ENCODE results near the gene DALRD3.

Gene DALRD3, protein sequence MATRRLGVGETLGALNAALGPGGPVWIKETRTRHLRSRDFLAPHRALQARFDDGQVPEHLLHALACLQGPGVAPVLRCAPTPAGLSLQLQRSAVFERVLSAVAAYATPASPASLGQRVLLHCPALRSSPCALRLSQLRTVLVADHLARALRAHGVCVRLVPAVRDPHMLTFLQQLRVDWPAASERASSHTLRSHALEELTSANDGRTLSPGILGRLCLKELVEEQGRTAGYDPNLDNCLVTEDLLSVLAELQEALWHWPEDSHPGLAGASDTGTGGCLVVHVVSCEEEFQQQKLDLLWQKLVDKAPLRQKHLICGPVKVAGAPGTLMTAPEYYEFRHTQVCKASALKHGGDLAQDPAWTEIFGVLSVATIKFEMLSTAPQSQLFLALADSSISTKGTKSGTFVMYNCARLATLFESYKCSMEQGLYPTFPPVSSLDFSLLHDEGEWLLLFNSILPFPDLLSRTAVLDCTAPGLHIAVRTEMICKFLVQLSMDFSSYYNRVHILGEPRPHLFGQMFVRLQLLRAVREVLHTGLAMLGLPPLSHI

DNA sequence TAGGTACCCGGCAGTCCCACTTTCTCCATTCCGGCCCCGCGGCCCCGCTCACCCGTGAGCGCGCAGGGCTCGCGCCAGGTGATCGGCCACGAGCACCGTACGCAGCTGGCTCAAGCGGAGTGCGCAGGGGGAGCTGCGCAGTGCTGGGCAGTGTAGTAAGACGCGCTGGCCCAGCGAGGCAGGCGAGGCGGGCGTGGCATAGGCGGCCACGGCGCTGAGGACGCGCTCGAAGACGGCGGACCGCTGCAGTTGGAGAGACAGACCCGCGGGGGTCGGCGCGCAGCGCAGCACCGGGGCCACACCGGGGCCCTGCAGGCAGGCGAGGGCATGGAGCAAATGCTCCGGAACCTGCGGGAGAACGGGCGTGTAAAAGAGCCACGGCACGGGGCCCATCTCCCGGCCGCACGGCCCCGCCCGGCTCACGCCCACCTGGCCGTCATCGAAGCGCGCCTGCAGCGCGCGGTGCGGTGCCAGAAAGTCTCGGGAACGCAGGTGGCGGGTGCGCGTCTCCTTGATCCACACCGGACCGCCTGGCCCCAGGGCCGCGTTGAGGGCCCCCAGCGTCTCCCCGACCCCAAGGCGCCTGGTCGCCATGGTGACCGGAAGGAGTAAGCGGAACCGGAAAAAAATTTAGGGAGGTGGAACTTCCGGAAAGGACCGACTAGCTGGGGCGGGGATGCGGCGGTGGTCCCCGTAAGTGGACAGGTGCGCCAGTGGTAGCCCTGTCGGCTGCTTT is at the start of gene DALRD3:
Gene DALRD3, minus strand, starts transcription at position 610 of the 736 bp plus-strand sequence. Its CDS starts 16 bp downstream, at position 594.
- peak; percentile 38 for DNase-seq

DNA sequence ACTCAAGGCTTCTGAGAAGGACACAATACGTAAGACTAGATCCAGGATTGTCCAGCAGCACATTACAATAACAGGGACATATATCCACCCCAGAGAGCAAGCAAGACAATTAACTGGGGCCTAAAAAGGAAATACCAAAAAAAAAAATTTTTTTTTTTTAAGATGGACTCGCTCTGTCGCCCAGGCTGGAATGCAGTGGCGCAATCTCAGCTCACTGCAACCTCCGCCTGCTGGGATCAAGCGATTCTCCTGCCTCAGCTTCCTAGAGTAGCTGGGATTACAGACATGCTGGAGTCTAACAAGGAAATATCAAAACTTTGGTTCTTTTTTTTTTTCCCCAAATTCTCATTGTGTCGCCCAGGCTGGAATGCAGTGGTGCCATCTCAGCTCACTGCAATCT is 39.6 kb upstream of the DALRD3 start:
- DNase-seq = no peak

DNA sequence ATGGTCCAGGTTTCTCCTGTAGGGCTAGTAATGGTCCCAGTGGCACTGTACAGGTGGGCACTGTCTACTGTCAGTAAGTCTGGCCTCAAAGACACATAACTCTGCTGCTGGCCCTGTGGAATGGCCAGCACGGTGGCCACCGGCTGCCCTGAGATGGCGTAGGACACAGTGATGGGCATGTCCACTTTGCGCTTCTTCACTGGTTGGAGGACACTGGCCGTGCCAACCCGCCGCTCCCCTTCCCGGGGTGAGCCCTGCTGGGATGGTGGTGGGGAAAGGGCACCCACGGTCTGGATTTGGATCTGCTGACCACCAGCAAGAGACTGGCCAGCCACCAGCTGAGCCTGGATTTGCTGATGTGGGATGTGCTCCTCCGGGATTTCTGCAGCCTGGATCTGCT is 38.9 kb upstream of the DALRD3 start:
- no peak for DNase-seq

DNA sequence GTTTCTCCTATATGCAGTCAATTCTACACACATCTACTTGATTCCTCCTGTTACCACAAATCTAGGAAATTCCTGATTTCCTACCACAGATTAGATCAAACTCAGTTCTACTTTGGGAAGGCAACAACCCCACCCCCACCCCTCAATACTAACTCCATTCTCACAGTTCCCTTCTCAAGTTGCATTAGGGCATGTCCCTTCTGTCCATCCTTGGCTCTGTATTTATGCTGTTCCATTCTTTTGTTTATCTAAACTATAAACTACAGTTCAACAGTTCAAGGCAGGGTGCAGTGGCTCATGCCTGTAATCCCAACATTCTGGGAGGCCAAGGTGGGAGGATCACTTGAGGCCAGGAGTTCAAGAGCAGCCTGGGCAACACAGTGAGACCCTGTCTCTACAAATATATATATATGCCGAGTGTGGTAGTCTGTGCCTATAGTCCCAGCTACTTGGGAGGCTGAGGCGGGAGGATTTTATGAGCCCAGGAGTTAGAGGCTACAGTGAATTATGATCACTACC is 36.0 kb upstream of the DALRD3 start:
- no peak for DNase-seq

DNA sequence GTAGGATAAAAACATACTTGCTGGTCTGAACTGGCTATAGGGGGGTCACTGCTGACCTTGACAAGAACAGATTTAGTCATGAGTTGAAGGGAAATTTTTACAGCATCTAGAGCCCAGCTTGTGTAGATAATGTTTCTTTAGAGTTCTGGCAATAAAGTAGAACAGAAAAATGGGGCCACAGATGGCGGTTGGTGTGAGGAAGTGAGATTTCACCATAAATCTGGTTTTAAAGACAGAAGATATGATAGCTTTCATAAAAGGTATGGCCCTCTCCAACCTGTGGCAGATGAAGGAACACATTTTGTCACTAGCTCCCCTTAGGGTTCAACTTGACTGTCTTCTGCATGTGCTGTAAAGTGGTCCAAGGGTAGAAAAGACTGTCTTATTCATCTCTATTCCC is 35.2 kb upstream of the DALRD3 start:
- DNase-seq = no peak

DNA sequence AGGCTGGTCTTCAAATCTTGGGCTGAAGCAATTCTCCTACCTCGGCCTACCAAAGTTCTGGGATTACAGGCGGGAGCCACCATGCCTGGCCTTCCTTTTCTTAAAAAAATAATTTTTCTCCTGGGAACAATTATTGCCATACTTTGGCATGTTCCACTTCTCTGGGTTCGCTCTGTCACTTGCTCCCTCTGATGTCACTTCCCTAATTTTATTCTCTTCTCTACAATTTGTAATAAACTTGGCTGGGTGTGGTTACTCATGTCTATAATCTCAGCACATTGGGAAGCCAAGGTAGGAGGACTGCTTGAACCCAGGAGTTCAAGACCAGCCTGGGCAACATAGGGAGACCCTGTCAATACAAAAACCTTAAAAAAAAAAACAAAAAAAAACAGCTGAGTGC is 16.9 kb upstream of the DALRD3 start:
- no peak for DNase-seq

DNA sequence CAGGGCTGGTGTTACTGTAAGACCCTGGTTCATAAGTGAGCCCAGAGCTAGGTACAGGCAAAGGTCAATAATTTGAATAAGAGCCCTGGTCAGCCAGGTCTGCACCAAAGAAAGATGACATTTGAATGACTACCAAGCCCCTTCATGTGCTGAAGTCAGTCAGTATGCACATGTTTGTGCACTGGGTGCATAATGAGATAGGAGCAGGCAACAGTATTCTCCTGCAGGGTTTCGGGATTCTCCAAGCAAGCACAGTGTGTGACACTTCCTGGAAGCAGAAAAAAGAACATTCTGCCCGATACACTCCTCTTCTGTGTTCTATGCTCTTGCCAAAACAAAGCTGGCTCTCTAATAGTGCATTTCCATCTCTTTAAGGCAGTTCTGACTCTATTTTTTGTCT is 16.3 kb upstream of the DALRD3 start:
- no peak for DNase-seq

DNA sequence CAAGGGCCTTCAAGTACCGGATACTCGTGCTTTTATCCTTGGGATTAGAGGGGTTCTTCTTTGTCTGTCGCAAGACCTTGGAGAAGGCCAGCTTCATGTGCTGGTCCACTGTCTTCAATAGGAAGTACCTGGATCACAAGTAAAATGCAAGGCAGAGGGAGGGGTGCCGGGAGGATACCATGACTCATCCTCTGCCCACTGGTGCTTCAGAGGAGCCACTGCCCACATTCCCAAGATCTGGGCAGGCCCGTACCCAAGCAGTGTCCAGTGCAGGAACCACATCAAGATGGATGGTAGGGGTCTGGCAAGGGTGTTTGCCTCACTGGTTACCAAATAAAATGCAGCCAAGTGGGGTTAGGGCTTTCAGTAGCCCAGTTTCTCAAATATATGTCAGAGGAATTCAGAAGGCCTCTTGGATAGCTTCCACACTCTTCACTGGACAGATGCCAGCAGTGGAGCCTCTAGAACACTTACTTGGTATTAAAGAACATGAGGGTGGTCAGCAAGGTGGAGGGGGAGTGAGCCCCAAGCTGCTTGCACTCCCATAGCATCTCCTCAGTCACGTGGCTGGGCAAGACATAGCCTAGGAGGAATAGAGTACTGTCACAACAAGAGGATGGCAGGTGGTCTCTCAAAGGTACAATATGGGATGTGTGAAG is 14.4 kb upstream of the DALRD3 start:
- no peak for DNase-seq

DNA sequence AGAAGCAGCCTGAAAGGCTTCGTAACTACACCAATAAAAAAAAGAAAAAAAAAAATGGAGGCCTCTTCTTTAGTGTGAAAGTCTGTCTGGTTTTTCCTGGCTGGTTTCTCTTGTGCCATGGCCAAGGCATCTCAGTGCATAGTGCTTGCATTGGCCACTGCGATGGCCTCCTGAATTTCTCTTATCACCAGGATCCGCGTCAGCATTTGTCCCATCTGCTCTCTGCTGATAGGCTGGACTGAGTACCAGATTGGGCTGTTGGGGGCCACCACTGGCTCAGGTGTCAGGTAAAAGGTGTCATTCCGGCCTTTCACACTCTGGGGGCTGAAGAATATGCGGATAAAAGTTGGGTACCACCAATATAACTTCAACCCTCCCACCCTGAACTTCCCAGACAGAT is 11.9 kb upstream of the DALRD3 start:
- no peak for DNase-seq

DNA sequence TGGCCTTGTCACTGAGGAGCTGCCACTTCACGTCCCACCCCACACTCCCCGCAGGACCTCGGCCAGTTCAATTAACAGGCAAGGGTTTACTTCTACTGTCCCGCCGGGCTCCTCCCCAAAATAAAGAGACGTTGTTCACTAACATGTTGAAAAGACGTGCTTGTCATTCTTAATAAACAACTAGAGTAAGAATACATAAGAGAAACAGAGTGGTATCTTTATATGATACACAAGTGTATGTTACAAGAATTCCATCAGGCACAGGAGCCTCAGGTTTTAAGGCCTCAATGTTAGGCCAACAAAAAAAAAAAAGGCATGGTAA is 11.1 kb upstream of the DALRD3 start:
- DNase-seq = no peak

DNA sequence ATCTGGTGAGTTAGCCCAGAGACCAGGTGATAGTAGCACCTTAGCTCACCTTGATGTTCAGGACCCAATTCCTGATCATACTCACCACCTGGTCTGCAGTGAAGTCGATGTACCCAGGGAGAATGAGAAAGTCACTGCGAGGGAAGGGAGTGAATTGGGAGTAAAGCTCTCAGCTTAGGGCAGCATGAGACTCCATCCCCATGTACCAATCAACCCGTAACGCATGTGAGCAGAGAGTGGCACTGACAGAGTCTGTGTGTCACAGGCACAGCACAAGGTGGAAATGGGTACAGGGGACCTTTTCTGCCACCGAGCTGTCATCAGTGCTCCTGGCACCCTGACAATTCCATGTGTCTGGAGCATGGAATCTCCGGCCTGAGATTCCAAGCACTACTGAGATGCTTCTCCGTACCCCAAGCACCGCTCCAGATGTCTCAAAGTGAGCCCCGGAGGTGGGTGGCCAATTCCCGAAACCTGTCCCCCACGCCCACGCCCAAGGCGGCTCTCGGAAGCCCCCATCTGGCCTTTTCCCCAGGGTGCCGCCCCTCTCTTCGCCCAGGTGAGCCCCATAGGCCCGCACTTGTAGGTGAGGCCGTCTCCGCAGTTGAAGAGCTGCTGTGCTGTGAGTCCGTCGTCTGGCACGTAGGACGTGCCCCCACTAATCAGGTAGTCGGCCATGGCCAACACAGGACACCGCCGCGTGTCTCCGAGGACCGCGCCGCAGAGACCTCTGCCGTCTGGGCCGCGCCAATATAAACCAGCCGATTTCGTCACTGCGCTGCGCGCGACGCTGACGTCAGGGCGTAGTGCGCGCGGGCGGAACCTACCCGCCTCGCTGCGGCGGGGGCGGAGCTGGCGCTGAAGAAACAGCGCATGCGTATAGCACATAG is 10.5 kb upstream of the DALRD3 start, which contains the start of gene IMPDH2:
Gene IMPDH2, minus strand, starts transcription at position 726 of the 890 bp plus-strand sequence. Its CDS starts 48 bp downstream, at position 678.
- DNase-seq = peak; percentile 67

DNA sequence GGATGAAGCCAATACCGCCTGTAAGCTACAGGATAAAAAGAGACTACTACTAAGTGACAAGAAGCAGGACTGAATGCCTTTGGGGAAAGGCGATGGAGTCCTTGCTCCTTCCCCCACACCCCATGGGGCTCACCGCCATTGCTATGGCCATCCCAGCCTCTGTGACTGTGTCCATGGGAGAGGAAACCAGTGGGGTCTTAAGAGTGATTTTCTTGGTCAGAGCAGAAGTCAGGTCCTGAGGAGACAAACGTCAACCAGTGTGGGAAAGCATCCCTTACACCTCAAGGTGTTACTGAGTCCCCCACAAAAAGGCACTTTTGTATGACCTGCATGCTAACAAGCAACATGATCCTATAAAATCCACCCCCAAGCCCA is 9.9 kb upstream of the DALRD3 start:
- DNase-seq = no peak

DNA sequence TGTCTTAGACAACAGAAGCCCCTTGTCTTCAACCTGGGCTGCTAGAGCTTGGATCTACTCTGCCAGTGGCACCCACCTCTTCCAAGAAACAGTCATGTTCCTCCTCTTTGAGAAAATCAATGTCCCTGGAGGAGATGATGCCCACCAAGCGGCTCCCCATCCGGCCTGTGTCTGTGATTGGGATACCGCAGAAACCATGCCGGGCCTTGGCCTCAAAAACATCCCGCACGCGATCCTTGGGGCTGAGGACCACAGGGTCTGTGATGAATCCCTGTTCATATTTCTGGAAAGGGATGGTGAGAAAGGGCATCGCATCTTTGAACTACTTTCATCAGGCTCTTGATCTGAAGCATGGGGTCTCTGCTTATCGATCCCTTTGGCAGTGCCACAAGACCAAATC is 9.3 kb upstream of the DALRD3 start:
- no peak for DNase-seq

DNA sequence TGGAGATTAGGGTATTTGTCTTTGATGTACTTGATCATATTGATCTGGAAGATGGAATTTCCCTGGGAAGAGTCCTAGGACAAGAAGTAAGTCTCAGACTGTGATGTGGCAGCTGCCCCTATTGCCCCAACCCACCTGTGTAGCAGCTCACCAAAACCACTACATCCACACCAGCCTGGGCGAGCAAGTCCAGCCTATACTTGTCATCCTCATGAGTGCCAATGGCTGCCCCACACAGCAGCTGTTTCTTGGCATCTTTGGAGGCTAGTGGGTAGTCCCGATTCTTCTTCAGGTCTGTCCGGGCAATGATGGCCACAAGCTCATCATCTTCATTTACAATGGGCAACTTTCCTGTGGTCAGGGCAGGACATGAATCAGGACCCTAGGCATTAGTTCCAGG is 8.2 kb upstream of the DALRD3 start:
- DNase-seq = no peak

DNA sequence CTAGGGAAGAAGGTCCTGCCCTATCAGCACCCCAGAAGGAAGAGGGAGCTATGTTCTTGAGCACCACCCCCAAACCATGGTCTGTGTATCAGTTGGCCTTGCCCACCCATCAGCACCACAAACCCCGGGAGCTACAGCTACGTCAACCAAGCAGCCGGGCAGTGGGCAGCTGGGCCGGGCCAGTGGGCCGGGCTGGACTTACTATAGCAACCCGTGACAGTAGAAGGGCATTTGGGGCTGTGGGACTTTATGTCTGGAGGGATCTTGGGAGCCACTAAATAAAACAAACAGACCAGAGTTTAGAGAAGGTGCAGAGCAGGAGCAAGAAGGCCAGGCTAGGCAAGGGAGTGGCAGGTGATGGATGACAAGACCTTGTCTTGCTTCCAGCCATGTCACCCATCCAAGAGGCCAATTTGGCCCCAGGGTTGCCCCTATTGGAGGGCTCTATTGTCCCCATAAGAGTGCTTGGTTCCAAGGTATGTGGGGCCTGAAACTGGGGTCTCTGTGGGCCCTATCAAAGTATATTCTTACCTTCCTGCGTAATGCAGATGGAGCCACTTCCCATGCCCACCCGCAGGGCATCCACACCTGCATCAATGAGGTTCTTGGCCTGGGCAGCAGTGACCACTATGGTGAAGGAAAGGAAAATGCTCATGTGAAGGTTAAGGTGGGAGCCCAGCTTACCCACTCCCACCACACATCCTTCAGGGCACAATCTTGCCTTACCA is 7.6 kb upstream of the DALRD3 start:
- no peak for DNase-seq

DNA sequence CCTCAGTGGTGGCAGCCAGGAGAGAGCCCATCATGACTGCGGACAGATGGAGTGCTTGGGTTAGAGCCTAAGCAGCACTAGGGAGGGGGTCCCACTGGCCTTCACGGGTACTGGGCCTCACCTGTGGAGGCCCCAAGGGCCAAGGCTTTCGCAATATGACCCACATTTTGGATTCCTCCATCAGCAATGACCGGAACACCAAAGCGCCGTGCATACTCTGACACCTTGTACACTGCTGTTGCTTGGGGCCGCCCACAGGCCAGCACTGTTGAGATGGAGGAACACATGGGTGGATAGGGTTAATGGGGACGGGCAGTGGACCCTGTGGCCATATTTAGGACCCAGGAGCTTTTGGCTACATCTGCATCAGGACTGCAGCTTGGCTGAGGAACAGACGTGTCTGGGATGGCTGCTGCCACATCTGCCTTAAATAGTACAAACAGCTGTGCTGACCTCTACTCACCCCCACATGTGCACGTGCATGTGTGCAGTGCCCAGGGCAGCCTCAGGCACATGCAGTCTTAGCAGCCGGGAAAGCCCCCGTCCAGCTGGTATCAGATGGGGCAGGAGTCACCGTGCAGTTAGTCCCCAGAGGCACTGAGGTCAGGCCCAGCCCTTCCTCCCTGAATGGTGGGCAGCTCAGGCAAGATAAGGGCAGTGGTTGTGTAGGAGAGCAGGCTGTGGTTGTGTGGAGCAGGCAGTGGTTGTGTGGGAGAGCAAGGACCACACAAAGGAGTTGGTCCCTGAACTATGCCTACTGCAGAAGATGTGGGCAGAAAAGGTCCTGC is 6.8 kb upstream of the DALRD3 start:
- DNase-seq = no peak

DNA sequence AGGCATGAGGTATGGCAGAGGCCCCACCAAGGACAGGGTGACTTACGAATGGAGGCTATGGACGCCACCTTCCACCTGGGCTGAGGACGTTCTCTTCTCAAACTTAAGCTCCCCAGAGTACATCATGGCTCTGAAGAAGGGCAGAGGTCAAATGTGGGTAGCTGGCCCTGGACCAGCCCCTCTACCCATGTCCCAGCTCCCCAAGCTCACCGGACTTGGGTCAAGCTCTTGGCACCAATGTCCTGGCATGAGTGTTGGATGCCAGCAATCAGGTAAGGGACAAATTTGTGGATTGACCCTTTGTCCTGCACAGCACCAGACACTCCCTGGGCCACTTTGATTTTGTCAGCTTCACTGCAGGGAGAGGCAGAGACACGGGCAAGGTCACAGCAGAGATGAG is 6.1 kb upstream of the DALRD3 start:
- DNase-seq = no peak

DNA sequence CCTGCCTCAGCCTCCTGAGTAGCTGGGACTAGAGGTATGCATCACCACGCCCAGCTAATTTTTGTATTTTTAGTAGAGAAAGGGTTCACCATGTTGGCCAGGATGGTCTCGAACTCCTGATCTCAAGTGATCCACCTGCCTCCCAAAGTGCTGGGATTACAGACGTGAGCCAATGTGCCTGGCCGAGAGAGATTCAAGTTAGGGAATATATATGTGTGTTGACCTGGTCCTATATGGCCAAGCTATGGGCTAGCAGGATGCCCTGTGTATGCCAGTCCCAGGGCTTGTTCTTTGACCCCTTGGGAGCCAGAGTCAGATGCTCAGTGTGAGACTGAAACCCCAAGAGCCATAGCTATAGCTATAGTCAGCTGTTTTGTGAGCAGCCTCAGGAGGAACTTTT is 5.4 kb upstream of the DALRD3 start:
- DNase-seq = no peak

DNA sequence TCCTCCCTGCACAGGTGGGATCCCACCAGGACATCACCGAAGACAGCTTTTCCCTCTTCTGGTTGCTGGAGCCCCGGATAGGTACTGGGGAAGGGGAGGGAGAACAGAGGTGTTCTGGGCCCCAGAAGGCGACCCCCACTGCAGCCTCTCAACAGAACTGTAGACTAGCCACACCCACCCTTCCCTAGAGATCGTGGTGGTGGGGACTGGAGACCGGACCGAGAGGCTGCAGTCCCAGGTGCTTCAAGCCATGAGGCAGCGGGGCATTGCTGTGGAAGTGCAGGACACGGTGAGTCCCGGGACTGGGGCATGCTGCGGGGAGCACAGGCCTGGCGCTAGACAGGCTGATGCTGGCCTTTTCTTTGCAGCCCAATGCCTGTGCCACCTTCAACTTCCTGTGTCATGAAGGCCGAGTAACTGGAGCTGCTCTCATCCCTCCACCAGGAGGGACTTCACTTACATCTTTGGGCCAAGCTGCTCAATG is 4.3 kb upstream of the DALRD3 start:
- no peak for DNase-seq

DNA sequence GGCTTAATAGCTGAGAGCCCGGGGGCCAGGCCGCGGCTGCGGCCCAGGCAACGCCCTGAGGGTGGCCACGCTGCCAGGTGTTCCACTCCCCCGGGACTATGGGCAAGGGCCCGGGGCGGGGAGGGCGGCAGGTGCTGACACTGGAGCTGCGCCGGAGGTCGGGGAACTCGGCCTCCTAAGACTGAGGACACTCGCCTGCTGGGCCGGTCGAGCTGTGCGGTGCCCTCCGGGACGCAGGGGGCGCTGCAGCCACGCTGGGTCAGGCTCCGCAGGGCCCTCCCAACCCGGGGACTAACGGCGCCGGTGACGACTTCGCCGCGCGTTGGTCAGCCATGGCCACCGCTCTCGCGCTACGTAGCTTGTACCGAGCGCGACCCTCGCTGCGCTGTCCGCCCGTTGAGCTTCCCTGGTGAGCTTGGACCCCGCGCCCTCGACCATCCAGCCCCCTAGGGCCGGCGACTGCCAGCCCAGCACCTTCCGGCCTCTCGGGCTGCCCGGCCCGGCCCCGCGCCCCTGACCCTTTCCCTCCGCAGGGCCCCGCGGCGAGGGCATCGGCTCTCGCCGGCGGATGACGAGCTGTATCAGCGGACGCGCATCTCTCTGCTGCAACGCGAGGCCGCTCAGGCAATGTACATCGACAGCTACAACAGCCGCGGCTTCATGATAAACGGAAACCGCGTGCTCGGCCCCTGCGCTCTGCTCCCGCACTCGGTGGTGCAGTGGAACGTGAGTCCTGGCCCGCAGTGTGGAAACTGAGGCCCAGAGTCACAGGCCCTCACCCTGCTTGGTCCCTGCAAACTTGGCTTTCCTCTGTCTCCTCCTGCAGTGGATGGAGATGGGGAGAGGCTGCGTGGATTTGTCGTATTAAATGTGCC is 3.7 kb upstream of the DALRD3 start, which contains the start of gene NDUFAF3:
Gene NDUFAF3, plus strand, starts transcription at position 309 of the 875 bp plus-strand sequence. Its CDS starts 24 bp downstream, at position 333.
- peak; percentile 67 for DNase-seq
